CD14-positive monocyte (primary cell): Measurements from ENCODE around the gene KDM7A. TPM values are rescaled to one million over a fixed set of nuclear protein-coding genes. Genes with fewer than 3 reads are reported as not detected.

Experiments used
- DNase-seq, 3 donors: peaks; one replicate each; pipeline ENCODE4 v3.0.0-alpha.2; 2011 to 2022
- H2AFZ ChIP-seq: 2 replicates; pipeline ENCODE4 v1.6.0; 2012; ENCODE audit warnings: mild to moderate bottlenecking, low read depth, low read length, inconsistent platforms; ENCODE audit not compliant: insufficient read depth, poor library complexity, severe bottlenecking
- H3K27ac ChIP-seq, 2 donors: 1 replicate in 1 of 2; 2 replicates in 1 of 2; pipeline ENCODE4 v1.5.1; 2012 to 2013; ENCODE audit warnings: low read length in 2 of 2, control low read depth in 1 of 2, inconsistent platforms in 1 of 2, low read depth in 1 of 2, mild to moderate bottlenecking in 1 of 2
- H3K27me3 ChIP-seq, 2 donors: one replicate each; pipeline versions ENCODE4 v1.6.0 to v1.6.1; 2011 to 2013; ENCODE audit warnings: low read length in 2 of 2; ENCODE audit not compliant: control insufficient read depth in 2 of 2, insufficient read depth in 2 of 2
- H3K36me3 ChIP-seq, 2 donors: replicated peaks in 1 of 2; 1 replicate in 1 of 2; 2 replicates in 1 of 2; pipeline versions ENCODE4 v1.5.1 to v1.6.1; 2012 to 2013; ENCODE audit warnings: low read length in 2 of 2, control low read depth in 1 of 2, inconsistent platforms in 1 of 2, mild to moderate bottlenecking in 1 of 2; ENCODE audit not compliant: insufficient read depth in 2 of 2, control insufficient read depth in 1 of 2
- H3K4me1 ChIP-seq, 2 donors: 1 replicate in 1 of 2; 2 replicates in 1 of 2; pipeline versions ENCODE4 v1.5.1 to v1.6.1; 2012 to 2013; ENCODE audit warnings: low read length in 2 of 2, control low read depth in 1 of 2, inconsistent platforms in 1 of 2, mild to moderate bottlenecking in 1 of 2, moderate library complexity in 1 of 2; ENCODE audit not compliant: insufficient read depth in 2 of 2, control insufficient read depth in 1 of 2
- H3K4me2 ChIP-seq: replicated peaks from 2 replicates; pipeline ENCODE3; 2012; ENCODE audit warnings: low read length, moderate library complexity, mild to moderate bottlenecking; ENCODE audit not compliant: poor library complexity, severe bottlenecking; ENCODE audit errors: extremely low read depth
- H3K4me3 ChIP-seq, 3 experiments: fragments of 200-600 bp in 1 of 3; sonication (generic) in 1 of 3; replicated peaks in 1 of 3; 1 replicate in 2 of 3; 2 replicates in 1 of 3; pipeline ENCODE4 v1.5.1; 2011 to 2013; ENCODE audit warnings: low read length in 3 of 3, mild to moderate bottlenecking in 3 of 3, control low read depth in 2 of 3, low read depth in 2 of 3, inconsistent platforms in 1 of 3, moderate library complexity in 1 of 3
- H3K79me2 ChIP-seq: 2 replicates; pipeline ENCODE4 v1.6.0; 2012; ENCODE audit warnings: mild to moderate bottlenecking, control low read depth, inconsistent platforms, low read length, moderate library complexity; ENCODE audit not compliant: insufficient read depth
- H3K9ac ChIP-seq: 2 replicates; pipeline ENCODE4 v1.6.0; 2017; ENCODE audit warnings: low read length, mild to moderate bottlenecking; ENCODE audit not compliant: insufficient read depth, poor library complexity, severe bottlenecking
- H3K9me3 ChIP-seq, 2 donors: replicated peaks in 1 of 2; 1 replicate in 1 of 2; 2 replicates in 1 of 2; pipeline versions ENCODE4 v1.5.1 to v1.6.1; 2012 to 2013; ENCODE audit warnings: low read length in 2 of 2, control low read depth in 1 of 2; ENCODE audit not compliant: control insufficient read depth in 1 of 2, insufficient read depth in 1 of 2
- H4K20me1 ChIP-seq: 2 replicates; pipeline ENCODE4 v1.6.0; 2012; ENCODE audit warnings: mild to moderate bottlenecking, low read length, control low read depth, moderate library complexity; ENCODE audit not compliant: insufficient read depth
- H3K27ac Mint-ChIP-seq, 7 donors: one replicate each; pipeline ENCODE4 v1.8.0; 2020; ENCODE audit warnings: mild to moderate bottlenecking in 7 of 7, mixed read lengths in 7 of 7, moderate library complexity in 6 of 7, inconsistent platforms in 2 of 7
- H3K27me3 Mint-ChIP-seq, 3 donors: one replicate each; pipeline ENCODE4 v1.8.0; 2021 to 2022; ENCODE audit warnings: low read depth in 3 of 3, mild to moderate bottlenecking in 3 of 3, mixed read lengths in 3 of 3, moderate library complexity in 3 of 3, inconsistent platforms in 1 of 3
- H3K36me3 Mint-ChIP-seq, 2 donors: one replicate each; pipeline ENCODE4 v1.8.0; 2020; ENCODE audit warnings: mixed read lengths in 2 of 2, inconsistent platforms in 1 of 2, mild to moderate bottlenecking in 1 of 2
- H3K4me1 Mint-ChIP-seq: one replicate; pipeline ENCODE4 v1.8.0; 2020; ENCODE audit warnings: mild to moderate bottlenecking, mixed read lengths
- H3K4me3 Mint-ChIP-seq, 2 donors: one replicate each; pipeline ENCODE4 v1.8.0; 2020; ENCODE audit warnings: mild to moderate bottlenecking in 2 of 2, mixed read lengths in 2 of 2, moderate library complexity in 1 of 2
- H3K9me3 Mint-ChIP-seq, 7 donors: one replicate each; pipeline ENCODE4 v1.8.0; 2020 to 2022; ENCODE audit warnings: mixed read lengths in 7 of 7, mild to moderate bottlenecking in 6 of 7, moderate library complexity in 6 of 7, inconsistent platforms in 2 of 7
- CTCF ChIP-seq: fragments of 200-600 bp; IDR thresholded peaks from one replicate; pipeline ENCODE4 v1.8.0; 2022; ENCODE audit warnings: antibody characterized with exemption, mild to moderate bottlenecking
- WGBS: methylation state at CpG from one replicate; pipeline ENCODE4 v1.1.5; 2013; ENCODE audit warnings: missing lambda C conversion rate; ENCODE audit not compliant: insufficient coverage; 5-methylcytosine and 5-hydroxymethylcytosine counted together
- intact Hi-C, 2 donors: fragments of 100-400 bp; cut with micrococcal nuclease; formaldehyde crosslinking; loops; one replicate each; pipeline versions ENCODE4 v1.15.0 to v1.15.1; 2023
- polyA plus RNA-seq, 3 donors: library from polyadenylated mRNA; depleted of rRNA in 1 of 3; unstranded in 2 of 3; stranded (reverse) in 1 of 3; fragments of 300-500 nt in 2 of 3; fragments of >200 nt in 1 of 3; fragmentation: Illumina TruSeq in 2 of 3; gene quantifications; 1 replicate in 2 of 3; 2 replicates in 1 of 3; pipeline ENCODE4 v1.2.3, GENCODE V29; 2012 to 2021

Gene KDM7A
- polyA plus RNA-seq, 3 donors: 4.9 to 37.9 (median 7.9) TPM

- H3K36me3 ChIP-seq: no peaks in the 10 kb centered on the region
- no peak overlapping the region for H2AFZ ChIP-seq
- H3K27ac ChIP-seq: no peak overlapping the region
- Mint-ChIP-seq H3K4me3 (no peak overlapping the region), H3K36me3 (peaks cover 0 to 2% of the 10 kb centered on the region in 2 donors), H3K27me3 (peaks cover 0 to 10% (median 4%) of the 10 kb centered on the region in 3 donors), H3K4me1 (peaks cover 4% of the 10 kb centered on the region), H3K27ac (peak overlapping the region in 1 of 7 donors; percentile 57), H3K9me3 (peaks cover 20 to 30% (median 25%) of the 10 kb centered on the region in 7 donors)
- H3K4me3 ChIP-seq: no peak overlapping the region
- no peaks in the 10 kb centered on the region for H3K27me3 ChIP-seq
- H3K4me1 ChIP-seq: peaks cover 3 to 4% of the 10 kb centered on the region in 2 donors
- no peak overlapping the region for H3K9ac ChIP-seq
- no peaks in the 10 kb centered on the region for H4K20me1 ChIP-seq
- peaks cover 6 to 13% of the 10 kb centered on the region in 2 donors for H3K9me3 ChIP-seq
- H3K79me2 ChIP-seq: no peaks in the 10 kb centered on the region
- H3K4me2 ChIP-seq: no peak overlapping the region
- 100% methylated on average over 2 of the region's 4 CpGs for WGBS
- intact Hi-C loops: loop anchor here in 1 of 2 donors (10.0 kb wide), 1 partner anchor 855 kb away; the partner anchor contains the start of gene BRAF
- DNase-seq: no peak
- TF ChIP-seq CTCF: no peak
Measured at GRCh38 chr7:140069298-140069949, 107.4 kb downstream of the KDM7A start.

DNA sequence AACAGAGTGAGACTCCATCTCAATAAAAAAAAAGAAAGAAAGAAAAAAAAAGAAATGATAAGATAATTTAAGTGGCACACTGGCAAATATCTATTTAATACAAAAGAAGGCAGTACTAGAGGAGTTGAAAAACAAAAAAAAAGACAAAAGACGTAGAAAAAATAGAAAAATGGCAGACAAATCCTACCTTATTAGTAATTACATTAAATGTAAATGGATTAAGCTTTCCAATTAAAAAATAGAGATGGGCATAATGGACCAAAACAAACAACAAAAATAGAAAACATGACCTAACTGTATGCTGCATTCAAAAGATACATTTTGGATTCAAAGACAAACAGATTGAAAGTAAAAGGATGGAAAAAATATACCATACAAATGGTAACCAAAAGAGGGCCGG, 108.8 kb downstream of the KDM7A start:
- Mint-ChIP-seq H3K4me3 (no peak overlapping the region), H3K27me3 (peaks cover 0 to 14% (median 3%) of the 10 kb centered on the region in 3 donors), H3K36me3 (peaks cover 0 to 2% of the 10 kb centered on the region in 2 donors), H3K27ac (no peak overlapping the region), H3K9me3 (peaks cover 20 to 30% (median 25%) of the 10 kb centered on the region in 7 donors), H3K4me1 (peaks cover 7% of the 10 kb centered on the region)
- intact Hi-C loops: loop anchor here in 1 of 2 donors (10.0 kb wide), 1 partner anchor 857 kb away; the partner anchor contains the start of gene BRAF
- Histone ChIP-seq H3K36me3 (no peaks in the 10 kb centered on the region), H3K79me2 (no peaks in the 10 kb centered on the region), H3K27ac (no peak overlapping the region), H3K4me3 (no peak overlapping the region), H3K4me2 (no peak overlapping the region), H3K9ac (no peak overlapping the region), H4K20me1 (no peaks in the 10 kb centered on the region), H3K9me3 (peaks cover 6 to 13% of the 10 kb centered on the region in 2 donors), H2AFZ (no peak overlapping the region), H3K27me3 (no peaks in the 10 kb centered on the region), H3K4me1 (peaks cover 5 to 7% of the 10 kb centered on the region in 2 donors)
- no peak for DNase-seq
- no peak for TF ChIP-seq CTCF
- WGBS: no CpG with 5 or more reads among the region's 2 CpGs
